DND-41 (cell line): ENCODE measurements around the gene TFDP2.

Experiments
- CTCF ChIP-seq: IDR thresholded peaks from 2 replicates; pipeline ENCODE4 v1.5.1; 2012; ENCODE audit warnings: borderline replicate concordance, low read length, moderate library complexity, mild to moderate bottlenecking; ENCODE audit not compliant: poor library complexity, severe bottlenecking; ENCODE audit errors: extremely low read depth
- EZH2 ChIP-seq: IDR thresholded peaks from 3 replicates; pipeline ENCODE4 v1.6.1; 2012; ENCODE audit warnings: borderline replicate concordance, low read depth, mild to moderate bottlenecking, moderate library complexity, low read length, inconsistent platforms; ENCODE audit not compliant: severe bottlenecking

GRCh38 chr3:142104763-142105162, 44.6 kb downstream of the TFDP2 start:
- TF ChIP-seq CTCF: no peak
- no peak for TF ChIP-seq EZH2
